ENCODE results near the gene AFP. TPM values are rescaled to one million over a fixed set of nuclear protein-coding genes. Genes with fewer than 3 reads are reported as not detected.

The AFP gene
- total and polyA plus RNA-seq, 2 of the 13 experiments (the other 11 are each of a cell fraction or from before 2014, with no cell fraction given): 9,434 to 13,105 TPM

- TF ChIP-seq, protein P1, sequence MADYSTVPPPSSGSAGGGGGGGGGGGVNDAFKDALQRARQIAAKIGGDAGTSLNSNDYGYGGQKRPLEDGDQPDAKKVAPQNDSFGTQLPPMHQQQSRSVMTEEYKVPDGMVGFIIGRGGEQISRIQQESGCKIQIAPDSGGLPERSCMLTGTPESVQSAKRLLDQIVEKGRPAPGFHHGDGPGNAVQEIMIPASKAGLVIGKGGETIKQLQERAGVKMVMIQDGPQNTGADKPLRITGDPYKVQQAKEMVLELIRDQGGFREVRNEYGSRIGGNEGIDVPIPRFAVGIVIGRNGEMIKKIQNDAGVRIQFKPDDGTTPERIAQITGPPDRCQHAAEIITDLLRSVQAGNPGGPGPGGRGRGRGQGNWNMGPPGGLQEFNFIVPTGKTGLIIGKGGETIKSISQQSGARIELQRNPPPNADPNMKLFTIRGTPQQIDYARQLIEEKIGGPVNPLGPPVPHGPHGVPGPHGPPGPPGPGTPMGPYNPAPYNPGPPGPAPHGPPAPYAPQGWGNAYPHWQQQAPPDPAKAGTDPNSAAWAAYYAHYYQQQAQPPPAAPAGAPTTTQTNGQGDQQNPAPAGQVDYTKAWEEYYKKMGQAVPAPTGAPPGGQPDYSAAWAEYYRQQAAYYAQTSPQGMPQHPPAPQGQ (CRISPR knock-in tag; IDR thresholded peaks at IDR 0.05; ENCODE audit: borderline replicate concordance): 0 out of 2 replicates have a peak, but pooled peaks have one; percentile 22
- TF ChIP-seq NCOA2 (CRISPR knock-in tag; IDR thresholded peaks at IDR 0.05): 0 out of 2 replicates have a peak, but pooled peaks have one; percentile 11
- TF ChIP-seq NFE2L1 (CRISPR knock-in tag; IDR thresholded peaks at IDR 0.05; ENCODE audit: borderline replicate concordance): no peak
- peak; percentile 38; the same call in 1 of the 2 replicates for TF ChIP-seq ZFAT (CRISPR knock-in tag; conservative IDR thresholded peaks at IDR 0.05)
- 0 out of 2 replicates have a peak, but pooled peaks have one; percentile 53 for TF ChIP-seq ZNF367 (CRISPR knock-in tag; IDR thresholded peaks at IDR 0.05; ENCODE audit: borderline replicate concordance)
- TF ChIP-seq ZNF878 (CRISPR knock-in tag; IDR thresholded peaks at IDR 0.05): no peak; the same call in 1 of the 2 replicates
- TF ChIP-seq HMGXB4 (CRISPR knock-in tag; IDR thresholded peaks at IDR 0.05; ENCODE audit: borderline replicate concordance in 1 of 2, low read depth in 1 of 2): no peak
- no peak for TF ChIP-seq HIC2 (CRISPR knock-in tag; IDR thresholded peaks at IDR 0.05; ENCODE audit: low read depth)
- peak in 1 of 2 experiments; percentile 74; a peak in 2 of 4 replicates for TF ChIP-seq POLR2A (IDR thresholded peaks at IDR 0.05; ENCODE audit: insufficient read depth in 1 of 2, low read depth in 2 of 2, low read length in 2 of 2)
- TF ChIP-seq REPIN1 (CRISPR knock-in tag; IDR thresholded peaks at IDR 0.05; ENCODE audit: borderline replicate concordance, low read depth): peak; percentile 47; the same call in 1 of the 2 replicates
- TF ChIP-seq SMAD3 (CRISPR knock-in tag; IDR thresholded peaks at IDR 0.05): peak; percentile 55; the same call in 1 of the 2 replicates
- peak; percentile 5; the same call in 1 of the 2 replicates for TF ChIP-seq MBD4 (IDR thresholded peaks at IDR 0.05; ENCODE audit: borderline replicate concordance, low read length)
- TF ChIP-seq ZNF232 (CRISPR knock-in tag; IDR thresholded peaks at IDR 0.05; ENCODE audit: borderline replicate concordance): 0 out of 2 replicates have a peak, but pooled peaks have one; percentile 32
- TF ChIP-seq POLR2G (IDR thresholded peaks at IDR 0.05; ENCODE audit: low read depth, low read length): peak; percentile 49; the same call in 1 of the 2 replicates
- TF ChIP-seq SSRP1 (CRISPR knock-in tag; IDR thresholded peaks at IDR 0.05): peak; percentile 98
- TF ChIP-seq JUNB (CRISPR knock-in tag; IDR thresholded peaks at IDR 0.05; ENCODE audit: borderline replicate concordance): no peak
- TF ChIP-seq DBP (CRISPR knock-in tag; IDR thresholded peaks at IDR 0.05; ENCODE audit: not compliant biosample characterization): peak; percentile 34
- no peak for TF ChIP-seq ZBTB46 (CRISPR knock-in tag; IDR thresholded peaks at IDR 0.05; ENCODE audit: borderline replicate concordance)
- TF ChIP-seq NKX3-1 (CRISPR knock-in tag; IDR thresholded peaks at IDR 0.05): peak; percentile 71
- TF ChIP-seq TP53 (CRISPR knock-in tag; conservative IDR thresholded peaks at IDR 0.05): 0 out of 2 replicates have a peak, but pooled peaks have one; percentile 47
- TF ChIP-seq SAFB2 (CRISPR knock-in tag; IDR thresholded peaks at IDR 0.05; ENCODE audit: borderline replicate concordance, low read depth): no peak
- TF ChIP-seq U2AF1 (optimal IDR thresholded peaks at IDR 0.05; ENCODE audit: low read depth, low read length): no peak
These were observed 18.0 kb upstream of the AFP start (continued) for GRCh38 chr4:73417973-73418372.
